Fibroblast of skin of back (primary cell): ENCODE results near the gene C6orf47.

ENCODE experiments used
- DNase-seq: peaks from one replicate; pipeline ENCODE4 v3.0.0-alpha.2; 2013

C6orf47 gene

GRCh38 chr6:31659649-31660380, 763 bp downstream of the C6orf47 start:
- DNase-seq, result peak; percentile 23

GRCh38 chr6:31658983-31659648, 1.5 kb downstream of the C6orf47 start:
- no peak for DNase-seq

GRCh38 chr6:31658158-31658688, 2.4 kb downstream of the C6orf47 start:
- DNase-seq, result no peak

- no peak for DNase-seq
Measured at GRCh38 chr6:31657406-31658157, 3.0 kb downstream of the C6orf47 start.

- DNase-seq, result no peak
Measured at GRCh38 chr6:31655349-31656237, 5.0 kb downstream of the C6orf47 start, which contains the start of gene APOM. Gene APOM (plus strand): TSS chr6:31655894. CDS start chr6:31655967, 73 bp downstream.

DNA sequence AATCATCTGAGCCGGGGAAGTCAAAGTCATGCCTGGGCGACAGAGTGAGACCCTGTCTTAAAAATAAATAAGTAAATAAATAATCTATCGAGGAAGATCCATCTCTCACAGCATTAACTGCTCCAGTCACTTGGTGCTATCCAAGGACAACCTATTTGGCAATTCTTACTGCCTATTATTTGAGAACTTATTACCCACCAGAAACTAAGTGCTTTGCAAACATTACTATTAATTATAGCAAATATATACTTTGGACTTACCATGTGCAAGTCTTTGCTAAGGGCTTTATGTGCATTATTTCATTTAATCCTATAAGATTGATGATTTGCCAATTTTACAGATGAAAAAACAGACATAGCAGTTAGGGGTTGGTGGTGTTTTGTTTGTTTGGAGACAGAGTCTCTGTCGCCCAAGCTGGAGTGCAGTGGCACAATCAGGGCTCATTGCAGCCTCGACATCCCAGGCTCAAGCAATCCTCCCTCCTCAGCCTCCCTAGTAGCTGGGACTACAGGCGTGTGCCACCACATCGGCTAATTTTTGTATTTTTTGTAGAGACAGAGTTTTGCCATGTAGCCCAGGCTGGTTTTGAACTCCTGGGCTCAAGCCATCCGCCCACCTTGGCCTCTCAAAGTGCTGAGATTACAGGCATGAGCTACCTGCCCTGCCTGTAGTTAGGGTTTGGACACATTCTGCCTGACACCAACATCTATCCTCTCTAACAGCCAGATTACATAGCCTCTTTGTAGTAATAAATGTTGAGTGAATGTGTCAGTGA, 5.8 kb downstream of the C6orf47 start:
- DNase-seq, result no peak

- peak; percentile 94 for DNase-seq
Measured at GRCh38 chr6:31652925-31653724, 7.5 kb downstream of the C6orf47 start.

DNA sequence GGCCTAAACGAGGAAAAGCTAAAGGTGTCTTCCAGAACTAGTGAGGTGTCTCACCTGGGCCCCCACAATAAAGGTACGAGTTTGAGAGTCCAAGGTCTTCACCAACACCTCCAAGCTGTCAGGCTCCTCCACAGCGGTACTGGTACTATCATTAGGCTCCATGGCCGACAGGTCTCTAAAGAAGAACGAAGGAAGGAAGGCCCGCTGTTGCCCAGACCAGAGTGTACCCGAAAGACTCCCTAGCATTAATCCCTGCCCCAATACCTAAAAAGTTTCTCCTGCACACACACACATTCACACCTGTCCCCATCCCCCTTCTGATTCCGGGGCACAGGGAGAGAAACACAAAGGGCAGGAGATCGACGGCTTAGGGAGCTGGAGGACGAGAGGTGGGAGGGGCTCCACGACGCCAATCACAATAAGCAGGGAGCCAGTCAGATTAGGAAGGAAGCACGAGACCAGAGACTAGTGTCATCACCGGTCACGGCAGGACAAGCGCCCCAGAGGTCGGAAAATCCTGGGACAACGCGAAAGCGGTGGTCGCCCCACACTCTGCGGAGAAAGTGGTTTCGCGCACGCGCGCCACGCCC, 8.9 kb downstream of the C6orf47 start:
- DNase-seq, result peak; percentile 81

- DNase-seq, result no peak
Measured at GRCh38 chr6:31645325-31645724, 15.3 kb downstream of the C6orf47 start.

DNA sequence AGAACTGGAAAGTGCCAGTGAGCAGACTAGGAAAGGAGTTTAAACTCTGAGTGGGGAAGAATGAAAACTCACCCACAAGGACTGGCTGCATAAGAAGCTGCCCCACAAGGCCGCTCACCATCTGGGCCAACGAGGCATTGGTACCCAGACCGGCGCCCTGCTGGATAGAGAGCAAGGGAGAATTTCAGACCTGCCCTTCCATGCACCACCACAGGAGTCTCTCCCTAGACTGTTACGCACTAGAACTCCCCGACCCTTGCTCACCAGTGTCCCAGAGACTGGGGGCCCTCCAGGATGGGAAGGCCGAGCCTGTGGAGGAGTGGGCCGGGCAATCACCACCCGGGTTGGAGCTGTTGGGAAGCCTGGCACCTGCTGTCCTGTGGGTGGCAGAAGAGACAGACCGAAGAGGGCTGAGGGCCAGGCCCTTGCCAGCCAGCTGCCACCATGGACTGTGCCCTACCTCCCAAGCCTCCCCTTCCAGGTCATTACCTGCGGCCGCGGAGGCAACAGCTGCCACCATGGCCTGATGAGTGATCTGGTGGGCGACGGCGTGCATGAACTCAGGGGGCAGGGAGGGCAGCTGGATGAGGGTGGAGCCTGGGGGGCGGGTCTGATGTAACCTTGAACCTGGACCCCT, 16.6 kb downstream of the C6orf47 start:
- no peak for DNase-seq

- DNase-seq, result no peak
Measured at GRCh38 chr6:31642798-31643570, 17.6 kb downstream of the C6orf47 start.

- DNase-seq, result no peak
Measured at GRCh38 chr6:31641370-31641769, 19.2 kb downstream of the C6orf47 start.

- DNase-seq, result no peak
Measured at GRCh38 chr6:31640612-31641011, 20.0 kb downstream of the C6orf47 start.

DNA sequence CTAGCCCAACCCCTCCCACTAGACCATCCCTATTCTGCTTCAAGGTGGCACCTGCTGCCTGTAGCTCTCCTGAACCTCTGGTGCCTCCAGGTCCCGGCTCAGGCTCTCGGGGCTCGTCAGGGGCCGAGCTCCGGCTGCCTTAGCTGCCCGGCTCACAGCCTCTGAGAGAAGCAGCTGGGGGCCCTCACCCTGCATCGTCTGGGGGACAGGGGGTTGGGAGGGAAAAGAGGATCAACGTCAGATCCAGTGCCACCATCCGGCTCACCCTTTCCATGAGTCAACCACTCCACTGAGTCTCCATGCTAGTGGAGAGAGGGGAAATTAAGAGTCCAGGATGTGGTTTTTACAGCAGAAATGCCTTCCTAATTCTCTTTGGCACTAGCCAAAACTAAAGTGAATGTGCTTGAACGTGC, 21.1 kb downstream of the C6orf47 start:
- DNase-seq, result peak; percentile 40

- DNase-seq, result no peak
Measured at GRCh38 chr6:31639043-31639442, 21.5 kb downstream of the C6orf47 start.

- DNase-seq, result no peak
Measured at GRCh38 chr6:31636698-31637596, 23.6 kb downstream of the C6orf47 start.

GRCh38 chr6:31634969-31635575, 25.5 kb downstream of the C6orf47 start:
- DNase-seq, result no peak
